Ramos (cell line): ENCODE data around the gene MRO.
"Not testable (repeated sequence)": the region's sequence is repeated elsewhere in the genome, so short reads cannot be mapped to it uniquely, and the experiment has no call there.

ENCODE experiments used
- in situ Hi-C: fragments of 300-500 bp; cut with MboI; formaldehyde crosslinking; loops from one replicate; pipeline ENCODE4 v1.14.3; 2022; ENCODE audit warnings: low sequenced_read_pairs; ENCODE audit not compliant: unreplicated experiment

Gene MRO

DNA sequence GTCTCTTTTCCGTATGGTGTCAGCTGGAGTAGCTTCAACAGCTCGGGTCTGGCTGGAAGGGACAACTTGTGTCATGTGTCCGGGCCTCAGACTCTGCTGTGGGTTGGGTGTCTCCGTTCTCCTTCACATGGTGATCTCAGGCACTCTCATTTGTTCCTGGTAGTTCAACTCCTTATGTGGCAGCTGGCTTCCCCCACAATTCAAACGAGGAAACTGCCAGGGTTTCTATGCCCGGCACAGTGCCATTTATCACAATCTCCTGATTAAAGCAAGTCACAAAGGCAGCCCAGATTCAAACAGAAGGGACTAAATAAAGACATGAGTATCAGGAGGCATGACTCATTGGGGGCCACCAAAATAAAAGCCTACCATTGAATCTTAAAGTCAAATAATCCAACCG, 22.7 kb downstream of the MRO start:
- in situ Hi-C loops, result loop anchor here (10.0 kb wide), 1 partner anchor 58 kb away; no protein-coding TSS in a partner anchor

DNA sequence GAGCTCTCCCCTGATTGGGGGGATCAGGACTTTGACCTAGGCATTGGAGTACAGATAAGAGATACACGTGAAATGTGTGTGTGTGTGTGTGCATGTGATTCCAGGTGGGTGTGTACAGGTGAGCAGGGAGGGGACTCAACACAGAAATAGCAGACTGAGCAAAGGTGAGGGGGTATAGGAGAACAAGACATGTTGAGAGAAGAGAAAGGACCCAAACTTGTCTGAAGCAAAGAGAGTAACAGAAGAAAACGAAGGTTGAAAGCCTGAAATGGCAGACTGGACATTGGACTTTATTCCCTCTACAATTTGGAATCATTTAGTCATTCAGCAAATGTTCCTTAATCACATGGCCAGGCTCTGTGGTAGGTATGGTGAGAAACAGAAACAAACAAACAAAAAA, 23.3 kb downstream of the MRO start:
- in situ Hi-C loops, result loop anchor here (10.0 kb wide), 1 partner anchor 58 kb away; no protein-coding TSS in a partner anchor

DNA sequence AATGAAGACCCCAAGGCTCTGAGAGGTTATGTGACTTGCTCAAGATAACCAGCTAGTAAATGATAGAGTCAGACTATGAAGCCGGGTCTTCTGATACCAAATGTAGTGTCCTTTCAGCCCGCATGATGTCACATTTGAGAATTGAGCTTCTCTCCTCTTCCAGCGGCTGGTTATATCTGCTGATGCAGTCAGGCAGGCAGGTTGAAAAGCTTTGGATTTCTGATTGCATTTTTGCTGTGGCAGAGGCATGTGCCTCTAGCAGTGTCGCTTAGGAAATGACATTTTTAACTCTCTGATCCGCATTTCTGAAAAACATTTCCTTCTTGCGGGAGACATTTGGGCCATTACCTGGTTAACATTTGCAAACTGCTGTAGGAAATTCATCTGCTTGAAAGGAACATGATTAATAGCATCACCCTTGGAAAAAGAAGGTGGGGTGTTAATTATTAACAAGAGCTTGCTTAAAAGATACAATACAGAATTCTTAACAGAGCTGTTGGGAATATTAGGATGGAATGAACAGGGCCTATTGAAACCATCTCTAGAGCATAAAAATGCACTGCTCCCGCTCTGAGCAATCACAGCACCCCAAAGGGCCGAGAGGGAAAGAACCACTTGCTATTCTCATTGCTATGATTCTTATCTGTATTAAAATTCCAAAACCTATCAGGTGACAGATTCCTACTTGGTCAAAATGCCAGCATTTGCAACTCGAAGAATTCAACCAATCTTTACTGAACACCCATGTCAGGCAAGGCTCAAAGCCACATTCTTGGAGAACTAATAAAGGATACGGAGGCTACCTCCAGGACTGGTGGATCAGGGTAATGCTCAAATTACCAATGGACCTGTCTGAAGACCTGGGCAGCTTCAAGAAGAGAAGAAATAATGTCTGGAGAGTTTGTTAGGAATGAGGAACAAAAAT, 25.9 kb downstream of the MRO start:
- in situ Hi-C loops, result loop anchor here (10.0 kb wide), 1 partner anchor 61 kb away; no protein-coding TSS in a partner anchor

DNA sequence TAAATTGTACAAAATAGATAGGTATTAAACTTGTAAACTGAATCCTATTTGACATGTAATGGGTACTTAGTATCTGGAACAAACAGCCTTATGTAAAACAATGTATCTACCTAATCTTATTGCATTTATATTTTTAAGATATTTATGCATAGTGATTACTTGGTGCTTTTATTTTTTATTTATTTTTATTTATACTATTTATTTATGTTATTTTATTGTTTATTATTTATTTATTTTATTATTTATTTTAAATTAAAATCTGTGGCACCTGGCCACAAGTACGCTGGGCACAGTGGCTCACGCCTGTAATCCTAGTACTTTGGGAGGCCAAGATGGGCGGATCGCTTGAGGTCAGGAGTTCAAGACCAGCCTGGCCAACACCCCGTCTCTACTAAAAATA, 26.9 kb downstream of the MRO start:
- in situ Hi-C loops, result loop anchor here (10.0 kb wide), 1 partner anchor 62 kb away; no protein-coding TSS in a partner anchor

DNA sequence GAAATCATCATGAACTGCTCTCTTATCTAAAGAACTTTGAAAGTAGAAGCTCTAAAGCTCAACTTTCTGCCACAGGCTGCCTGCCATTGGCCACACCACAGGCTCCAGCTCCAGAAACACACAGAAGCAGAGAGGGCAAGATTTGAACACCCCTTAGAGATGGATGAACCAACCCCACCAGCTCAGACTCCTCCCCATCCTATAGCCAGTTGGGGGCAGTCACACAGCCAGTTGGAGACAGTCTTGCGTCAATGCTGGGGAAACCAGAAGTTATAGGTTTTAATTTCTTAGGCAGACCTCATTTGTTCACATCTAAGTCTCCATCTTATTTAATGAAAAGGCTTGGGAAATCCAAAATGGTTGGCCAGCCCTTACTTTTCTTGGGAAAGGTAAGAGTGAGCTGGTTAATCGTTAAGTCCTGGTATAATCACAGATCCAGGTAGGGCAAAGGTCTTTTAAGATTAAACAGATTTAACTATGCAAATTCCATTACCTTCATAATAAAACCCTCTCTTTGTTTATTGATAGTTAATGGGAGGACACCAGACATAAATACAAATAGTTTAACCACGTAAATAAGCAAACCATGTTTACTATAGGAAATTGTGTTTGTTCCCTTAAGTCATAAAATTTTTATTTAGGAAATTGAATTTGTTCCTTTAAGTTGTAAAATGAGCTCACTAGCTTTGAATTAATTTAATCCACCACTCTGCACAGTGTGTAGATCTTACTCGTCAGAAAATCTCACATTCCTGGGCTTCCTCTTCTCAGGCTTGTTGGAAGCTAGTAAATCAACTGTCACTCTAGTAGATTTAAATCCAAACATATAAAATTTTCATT, 28.0 kb downstream of the MRO start:
- in situ Hi-C loops, result loop anchor here (10.0 kb wide), 1 partner anchor 63 kb away; no protein-coding TSS in a partner anchor

DNA sequence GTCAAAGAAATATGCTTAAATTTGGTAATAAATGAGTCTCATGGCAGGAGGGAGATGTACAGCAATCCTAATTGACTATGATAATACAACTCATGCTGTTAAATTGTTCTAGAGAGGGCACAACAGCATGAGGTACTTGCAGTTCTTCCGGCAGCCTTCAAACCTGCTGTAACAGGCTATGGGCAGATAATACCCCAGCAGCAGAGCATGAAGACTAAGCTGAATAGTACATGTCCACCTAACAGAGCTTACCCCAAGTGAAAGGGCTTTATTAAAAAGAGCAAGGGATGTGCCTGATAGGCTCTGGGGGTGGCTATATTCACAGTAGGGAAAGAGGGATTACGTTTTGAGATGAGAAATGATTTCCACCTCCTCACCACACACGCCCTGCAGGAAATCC, 28.9 kb downstream of the MRO start:
- in situ Hi-C loops, result loop anchor here (10.0 kb wide), 1 partner anchor 64 kb away; no protein-coding TSS in a partner anchor

DNA sequence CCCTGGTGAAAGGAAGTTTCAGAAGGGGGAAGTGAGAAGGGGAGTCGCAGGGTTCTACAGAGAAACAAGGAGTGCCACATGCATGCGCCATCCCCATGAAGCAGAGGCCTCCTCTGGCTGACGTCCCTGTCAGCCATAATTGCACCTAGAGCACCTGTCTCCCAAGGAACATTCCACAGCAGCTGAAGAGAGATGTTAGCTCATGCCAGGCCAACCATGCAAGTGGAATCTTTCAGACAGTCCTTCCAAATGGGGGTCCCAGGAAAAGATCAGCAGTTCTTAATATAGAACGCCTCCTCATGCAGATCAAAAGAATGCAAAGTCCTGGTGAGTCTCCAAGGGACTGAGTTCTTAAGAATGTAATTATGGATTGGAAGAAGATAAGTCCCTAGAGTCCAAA, 29.6 kb downstream of the MRO start:
- in situ Hi-C loops, result loop anchor here (10.0 kb wide), 1 partner anchor 65 kb away; no protein-coding TSS in a partner anchor

DNA sequence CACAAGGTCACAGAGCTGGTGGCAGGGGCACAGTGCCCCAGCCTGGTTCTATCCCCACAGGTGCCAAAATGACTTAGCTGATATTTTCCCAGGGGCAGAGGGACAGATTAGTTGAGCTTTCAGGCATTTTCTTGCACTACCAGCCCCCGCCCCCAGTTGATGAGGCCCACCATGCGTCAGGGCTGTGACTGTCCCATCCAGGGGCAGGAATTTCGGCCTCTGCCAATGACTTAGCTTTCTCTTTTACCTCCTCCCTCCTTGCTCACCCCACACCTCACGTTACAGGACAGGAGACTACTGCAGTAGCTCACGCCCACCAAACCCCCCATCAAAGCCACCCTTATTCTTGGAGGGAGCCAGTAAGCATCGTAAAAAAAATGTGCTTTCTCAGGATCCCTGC, 31.5 kb downstream of the MRO start:
- in situ Hi-C loops, result no loop called here

DNA sequence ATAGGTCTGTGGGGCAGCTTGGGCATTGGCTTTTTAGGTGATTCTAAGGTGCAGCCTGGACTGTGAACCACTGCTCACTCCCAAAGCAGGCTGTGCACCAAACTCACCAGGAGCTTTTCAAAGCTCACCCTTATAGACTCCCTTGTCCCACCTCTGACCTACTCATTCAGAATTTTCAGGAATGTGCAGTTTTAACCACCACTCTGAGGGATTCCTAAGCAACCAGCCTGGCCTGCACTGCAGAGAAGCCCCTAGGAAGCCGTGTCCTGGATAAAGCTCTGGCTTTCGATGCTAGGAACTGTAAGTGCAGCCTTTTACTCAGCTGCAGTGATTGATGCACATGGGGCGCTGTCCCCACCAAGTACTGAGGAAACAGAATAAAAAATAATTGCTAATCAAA, 33.0 kb downstream of the MRO start:
- in situ Hi-C loops, result no loop called here

DNA sequence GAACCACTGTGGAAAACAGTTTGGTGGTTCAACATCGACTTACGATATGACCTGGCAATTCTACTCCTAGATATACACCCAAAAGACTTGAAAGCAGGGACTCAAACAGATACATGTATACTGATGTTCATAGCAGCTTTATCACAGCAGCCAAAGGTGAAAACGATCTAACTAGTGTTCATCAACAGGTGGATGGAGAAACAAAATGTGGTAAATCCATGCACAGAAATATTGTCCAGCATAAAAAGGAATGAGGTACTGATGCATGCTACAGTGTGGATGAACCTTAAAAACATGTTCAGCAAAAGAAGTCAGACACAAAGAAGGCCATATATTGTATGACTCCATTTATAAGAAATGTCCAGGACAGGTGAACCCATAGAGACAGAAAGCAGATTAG, 36.3 kb downstream of the MRO start:
- in situ Hi-C loops, result no loop called here

DNA sequence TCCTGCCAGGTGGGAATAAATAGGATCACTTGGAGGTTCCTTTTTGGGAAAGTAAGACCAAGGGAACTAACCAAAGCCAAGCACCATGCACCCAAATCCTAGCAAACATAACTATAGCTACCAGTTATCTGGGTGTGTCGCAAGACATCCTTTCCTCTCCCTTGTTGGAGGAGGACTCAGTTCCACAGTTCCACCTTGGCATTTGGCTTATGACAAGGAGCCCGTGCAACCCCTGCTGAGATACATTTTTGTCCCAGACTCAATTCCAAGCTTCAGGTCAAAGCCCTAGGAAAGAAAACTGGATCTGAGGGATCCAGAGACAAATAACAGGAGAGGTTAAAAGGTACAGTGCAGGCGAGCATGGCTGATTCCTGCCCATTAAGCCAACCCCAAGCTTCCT, 40.8 kb downstream of the MRO start:
- in situ Hi-C loops, result not testable (repeated sequence)

DNA sequence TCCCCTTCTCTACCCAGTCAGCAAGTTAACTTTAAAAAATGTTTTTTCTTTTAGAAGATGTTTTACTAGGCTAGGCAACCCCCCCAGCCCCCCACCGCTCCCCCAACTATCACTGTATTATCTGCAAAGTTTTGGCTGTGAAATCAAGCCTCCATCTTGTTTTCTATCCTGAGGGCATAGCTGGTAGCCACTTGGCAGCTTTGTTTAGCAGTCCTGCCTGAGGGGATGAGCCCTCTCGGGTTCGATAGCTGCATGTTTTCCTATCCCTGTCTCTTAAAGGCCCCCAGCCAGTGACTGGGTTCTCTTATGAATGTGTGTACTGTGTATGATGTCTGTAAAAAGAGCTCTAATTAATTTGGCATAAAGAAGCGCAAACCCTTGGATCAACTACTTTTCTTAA, 43.4 kb downstream of the MRO start:
- in situ Hi-C loops, result no loop called here

DNA sequence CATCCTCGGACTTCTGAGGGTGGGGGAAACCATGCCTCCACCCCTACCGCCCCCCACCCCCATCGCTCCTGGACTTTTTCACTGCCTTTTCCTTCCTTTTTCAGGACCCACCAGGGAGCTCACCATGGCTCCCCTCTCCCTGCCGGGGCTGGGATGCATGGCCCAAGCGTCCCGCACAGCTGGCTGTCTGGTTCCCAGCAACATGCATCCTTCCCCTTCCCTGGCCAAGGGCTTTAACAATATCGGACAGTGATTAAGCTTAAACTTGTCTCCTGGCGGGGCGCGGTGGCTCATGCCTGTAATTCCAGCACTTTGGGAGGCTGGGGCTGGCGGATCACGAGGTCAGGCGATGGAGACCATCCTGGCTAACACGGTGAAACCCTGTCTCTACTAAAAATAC, 44.1 kb downstream of the MRO start:
- in situ Hi-C loops, result no loop called here

DNA sequence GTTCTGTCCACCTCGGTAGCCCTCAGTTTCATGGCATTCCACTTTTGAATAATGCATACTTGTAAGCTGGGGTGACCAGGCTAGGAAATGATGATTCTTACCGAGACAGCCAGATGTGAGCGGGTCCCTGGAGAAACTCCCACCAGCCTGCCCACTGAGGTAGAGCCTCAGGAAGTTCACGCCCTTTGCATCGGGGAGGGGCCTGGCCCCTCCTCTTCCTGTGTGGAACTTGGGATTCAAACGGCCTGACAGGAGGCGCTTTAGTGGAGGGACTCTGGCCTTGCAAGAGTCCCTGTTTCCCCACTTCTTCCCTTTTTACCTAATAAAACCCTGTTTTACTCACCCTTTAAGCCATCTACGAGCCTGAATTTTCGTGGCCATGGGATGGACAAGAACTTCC, 44.6 kb downstream of the MRO start:
- in situ Hi-C loops, result no loop called here

DNA sequence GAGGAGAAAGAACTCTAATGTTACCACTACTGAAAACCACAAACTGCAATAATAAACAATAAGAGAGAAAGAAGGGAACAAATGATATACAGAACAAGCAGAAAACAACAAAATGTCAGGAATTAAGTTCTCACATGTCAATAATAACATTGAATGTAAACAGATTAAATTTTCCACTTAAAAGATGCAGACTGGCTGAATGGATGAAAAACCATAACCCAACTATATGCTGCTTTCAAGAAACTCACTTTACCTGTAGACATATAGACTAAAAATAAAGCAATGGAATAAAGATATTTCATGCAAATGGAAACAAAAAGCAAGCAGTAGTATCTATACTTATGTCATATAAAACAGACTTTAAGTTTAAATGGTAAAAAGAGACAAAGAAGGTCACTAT, 50.4 kb downstream of the MRO start:
- in situ Hi-C loops, result no loop called here

DNA sequence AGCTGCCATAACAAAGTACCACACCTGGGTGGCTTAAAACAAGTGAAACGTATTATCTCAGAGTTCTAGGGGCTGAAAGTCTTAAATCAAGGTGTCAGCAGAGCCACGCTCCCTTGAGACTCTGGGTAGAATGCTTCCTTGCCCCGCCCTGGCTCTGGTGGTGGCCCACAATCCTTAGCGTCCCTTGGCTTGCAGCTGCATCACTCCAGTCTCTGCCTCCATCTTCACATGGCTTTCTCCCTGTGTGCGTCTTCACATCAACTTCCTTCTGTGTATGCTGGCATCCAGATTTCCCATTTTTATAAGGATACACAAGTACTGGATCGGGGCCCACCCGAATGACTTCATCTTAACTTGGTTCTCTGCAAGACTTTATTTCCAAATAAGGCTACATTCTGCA, 62.5 kb downstream of the MRO start:
- in situ Hi-C loops, result no loop called here

DNA sequence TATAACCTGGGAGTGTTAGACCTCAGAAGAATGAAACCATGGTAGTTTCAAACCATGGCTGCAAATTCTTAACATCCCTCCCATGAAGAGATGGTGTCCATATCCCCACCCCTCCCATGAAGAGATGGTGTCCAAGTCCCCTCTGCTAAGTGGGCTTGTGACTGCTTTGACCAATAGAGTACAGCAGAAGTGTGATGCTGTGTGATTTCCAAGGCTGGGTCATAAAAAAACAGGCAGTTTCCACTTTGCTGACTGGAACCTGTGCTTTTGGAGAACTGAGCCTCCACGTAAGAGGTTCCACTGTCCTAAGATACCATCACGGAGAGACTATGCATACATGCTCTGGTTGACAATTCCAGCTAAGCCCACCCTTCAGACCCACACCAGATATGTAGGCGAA, 65.5 kb downstream of the MRO start:
- in situ Hi-C loops, result no loop called here

DNA sequence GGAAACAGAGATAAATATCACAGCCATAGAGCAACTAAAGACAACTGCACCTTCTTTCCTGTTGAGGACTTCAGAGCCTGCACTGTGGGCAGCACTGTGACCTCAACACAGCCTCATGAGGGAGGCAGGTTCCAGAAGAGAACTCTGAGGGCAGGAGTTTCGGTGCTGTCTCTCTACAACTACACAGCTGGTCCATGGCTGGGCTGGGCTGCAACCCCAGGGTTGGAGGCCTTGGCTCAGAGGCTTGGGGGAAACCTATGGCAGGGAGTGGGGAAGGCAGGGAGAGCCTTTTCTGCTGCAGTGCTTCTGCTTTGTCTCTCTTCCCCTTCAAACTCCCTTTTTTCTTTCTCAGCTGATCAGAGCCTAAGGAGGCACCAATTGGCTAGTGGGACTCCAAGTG, 66.5 kb downstream of the MRO start:
- in situ Hi-C loops, result no loop called here

DNA sequence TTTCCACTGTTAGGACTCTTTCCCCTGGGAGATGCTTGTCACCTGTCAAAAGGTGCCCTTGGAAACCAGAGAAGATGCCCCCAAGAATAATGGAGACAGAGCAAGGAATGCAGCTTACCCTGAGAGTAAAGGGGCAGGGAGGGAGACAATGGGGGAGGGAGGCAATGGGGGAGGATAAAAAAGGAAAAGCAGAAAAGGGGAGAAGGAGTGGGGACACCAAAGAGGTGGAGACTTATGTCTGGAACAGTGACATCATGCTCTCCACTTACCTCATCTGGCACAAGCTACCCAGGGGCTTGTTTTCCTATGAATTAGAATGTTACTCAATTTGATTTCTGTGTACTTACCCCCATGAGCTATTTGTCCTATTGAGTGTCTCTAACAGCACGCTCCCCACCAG, 67.9 kb downstream of the MRO start:
- in situ Hi-C loops, result no loop called here

DNA sequence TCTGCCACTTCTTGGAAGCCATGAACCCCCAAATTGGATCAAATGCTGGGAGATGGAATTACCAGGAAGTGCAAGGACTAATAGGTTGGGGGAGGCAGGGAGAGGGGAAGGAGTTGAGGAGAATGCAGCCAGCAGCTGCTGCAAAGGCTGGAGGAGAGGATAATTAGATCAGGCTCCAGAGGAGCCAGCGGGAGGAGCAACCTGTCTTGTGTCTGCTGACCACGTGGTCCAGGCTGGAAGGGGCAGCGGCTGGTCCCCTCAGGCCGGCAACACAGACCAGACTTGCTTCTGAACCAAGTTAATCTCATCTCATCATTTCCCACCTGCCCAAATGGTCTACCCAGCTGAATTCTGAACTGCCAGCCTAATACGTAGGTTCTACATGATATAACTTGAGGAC, 68.3 kb downstream of the MRO start:
- in situ Hi-C loops, result no loop called here

DNA sequence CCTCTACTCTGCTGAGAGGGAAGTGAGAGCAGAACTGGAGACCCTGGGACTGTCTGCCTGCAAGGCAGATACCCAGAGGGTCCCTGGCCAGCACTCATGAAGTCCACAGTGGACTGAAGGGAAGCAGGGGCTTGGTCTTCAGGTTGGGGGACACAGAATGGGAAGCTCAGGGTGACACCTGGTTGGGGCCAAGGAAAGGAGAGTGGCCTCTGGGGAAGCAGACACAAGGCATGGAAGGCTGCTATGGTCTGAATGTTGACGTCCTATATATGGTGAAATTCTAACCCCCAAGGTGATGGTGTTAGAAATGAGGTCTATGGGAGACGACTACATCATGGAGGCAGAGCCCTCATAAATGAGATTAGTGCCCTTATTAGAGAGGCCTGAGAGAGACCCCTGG, 69.3 kb downstream of the MRO start:
- in situ Hi-C loops, result no loop called here
